HG02840 (cell line): ENCODE results near the gene FBXW7.
A peak's percentile ranks its signal among the peaks of the same experiment; 100 is the strongest.
"Not testable (repeated sequence)": the region's sequence is repeated elsewhere in the genome, so short reads cannot be mapped to it uniquely, and the experiment has no call there.

ENCODE experiments used
- ATAC-seq: cut with Tn5 transposase; IDR thresholded peaks from one replicate; pipeline ENCODE4 v1.9.1; 2021; ENCODE audit warnings: mild to moderate bottlenecking, moderate library complexity, moderate number of reproducible peaks; ENCODE audit not compliant: unreplicated experiment, low FRiP score

The FBXW7 gene

DNA sequence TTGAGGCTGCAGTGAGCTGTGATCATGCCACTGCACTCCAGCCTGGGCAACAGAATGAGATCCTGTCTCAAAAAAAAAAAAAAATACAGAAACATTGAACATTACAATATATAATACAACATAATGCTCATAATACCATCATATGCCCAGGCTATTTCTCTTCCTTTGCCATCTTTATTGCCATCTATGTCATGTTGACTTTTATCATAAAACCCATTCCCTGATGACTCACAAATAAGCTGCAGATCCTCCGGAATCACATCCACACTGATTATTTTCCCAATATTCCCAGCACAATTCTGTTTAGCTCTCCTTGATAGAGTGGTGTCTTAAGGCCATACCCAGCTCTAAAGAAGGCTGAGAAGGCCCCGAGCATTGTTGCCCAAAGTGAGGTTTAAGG is 9.2 kb upstream of the FBXW7 start:
- no peak for ATAC-seq

DNA sequence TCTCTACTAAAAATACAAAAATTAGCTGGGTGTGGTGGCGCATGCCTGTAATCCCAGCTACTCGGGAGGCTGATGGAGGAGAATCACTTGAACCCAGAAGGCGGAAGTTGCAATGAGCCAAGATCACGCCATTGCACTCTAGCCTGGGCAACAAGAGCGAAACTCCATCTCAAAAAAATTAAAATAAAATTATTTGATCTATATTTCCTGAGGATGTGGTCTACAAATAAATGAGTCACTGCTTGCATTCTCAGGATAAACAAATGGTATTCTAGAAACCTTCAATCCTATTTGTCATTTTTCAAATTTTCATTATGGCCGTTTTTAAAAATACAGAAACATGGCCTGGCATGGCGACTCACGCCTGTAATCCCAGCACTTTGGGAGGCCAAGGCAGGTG is 8.6 kb upstream of the FBXW7 start:
- not testable (repeated sequence) for ATAC-seq

DNA sequence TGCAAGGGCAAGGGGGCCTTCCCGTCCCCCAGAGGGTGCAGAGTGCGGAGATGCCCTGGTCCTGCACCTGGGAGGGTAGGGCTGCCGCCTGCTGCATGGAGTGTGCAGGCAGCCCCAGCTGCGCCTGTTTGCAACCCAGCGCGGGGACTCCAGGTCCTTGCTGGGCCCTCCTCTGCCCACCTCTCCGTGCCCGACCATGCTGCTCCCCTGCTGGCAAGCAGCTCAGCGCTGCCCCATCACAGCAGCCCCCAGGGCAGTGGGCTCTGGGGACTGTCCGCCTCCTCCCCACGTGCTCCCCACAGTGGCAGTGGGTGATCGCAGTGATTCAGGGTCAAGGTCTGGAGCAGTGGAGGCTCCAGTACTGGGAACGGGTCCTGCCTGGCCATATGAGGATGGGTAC is 5.0 kb upstream of the FBXW7 start:
- no peak for ATAC-seq

DNA sequence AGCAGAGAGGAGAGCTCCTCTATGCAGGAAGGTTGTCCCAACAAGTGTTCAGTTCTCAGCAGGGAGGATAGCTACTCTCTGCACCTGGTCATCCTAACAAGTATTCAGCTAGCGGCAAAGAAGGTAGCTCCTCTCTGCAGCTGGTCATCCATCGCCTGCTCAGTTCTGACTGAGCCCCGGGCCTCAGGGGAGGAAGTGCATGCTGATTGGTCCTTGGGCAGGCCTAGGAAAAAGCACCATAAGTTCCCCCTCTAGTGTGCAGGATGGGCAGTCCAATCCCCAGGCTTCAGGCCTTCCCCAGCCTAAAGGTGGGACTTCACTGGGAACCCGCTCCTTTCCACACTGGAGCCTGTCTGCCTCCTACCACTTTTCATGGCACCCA is 4.4 kb upstream of the FBXW7 start:
- ATAC-seq: no peak

DNA sequence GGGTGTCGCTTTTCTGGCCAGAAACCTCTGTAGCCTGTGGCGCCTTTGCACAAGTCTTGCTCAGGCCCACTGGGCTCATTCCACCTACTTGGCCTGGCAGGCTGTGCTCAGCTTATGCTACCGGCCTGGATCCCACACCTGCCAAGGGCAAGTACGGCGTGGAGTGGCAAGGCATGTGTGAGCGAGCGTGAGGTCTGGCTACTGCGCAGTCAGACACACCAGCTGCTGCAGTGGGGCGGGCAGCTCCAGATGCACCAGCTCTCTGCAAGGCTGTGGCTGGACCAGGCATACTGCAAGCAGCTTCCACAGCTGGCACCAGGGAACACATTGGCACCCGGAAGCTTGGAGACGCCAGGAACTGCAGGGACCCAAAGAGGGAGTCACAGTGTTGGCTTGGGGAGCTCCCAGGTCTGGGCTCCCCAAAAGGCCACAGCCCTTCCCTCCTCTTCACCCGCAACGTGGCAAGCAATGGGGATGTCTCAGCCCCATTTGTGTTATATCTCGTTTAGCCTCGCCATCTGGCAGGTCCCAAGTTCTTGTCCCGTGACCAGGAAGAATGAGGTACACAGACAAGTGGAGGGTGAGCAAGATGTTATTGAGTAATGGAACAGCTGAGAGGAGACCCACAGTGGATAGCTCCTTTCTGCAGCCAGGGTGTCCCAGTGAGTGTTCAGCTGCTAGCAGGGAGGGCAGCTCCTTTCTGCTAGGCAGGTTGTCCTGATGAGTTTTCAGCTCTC is 3.8 kb upstream of the FBXW7 start:
- ATAC-seq: no peak

DNA sequence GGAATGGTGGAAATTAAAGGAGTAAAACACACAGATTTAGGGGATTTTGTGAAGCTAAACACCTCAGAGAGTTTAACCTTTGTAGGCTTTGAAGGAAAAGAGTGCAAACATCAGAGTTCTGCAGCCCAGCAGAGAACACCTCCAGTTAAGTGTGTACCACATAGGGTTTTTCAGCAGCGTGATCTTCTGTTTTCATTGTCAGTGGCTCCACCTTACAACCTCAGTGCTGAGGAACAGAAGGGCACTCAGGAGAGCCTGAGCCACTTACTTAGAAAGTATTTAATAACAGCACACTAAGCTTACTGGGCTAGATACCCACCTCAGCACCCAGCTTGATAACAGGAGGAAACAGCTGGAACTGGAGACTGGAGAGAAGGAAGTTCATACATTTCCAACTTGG is 2.0 kb upstream of the FBXW7 start:
- ATAC-seq: no peak

DNA sequence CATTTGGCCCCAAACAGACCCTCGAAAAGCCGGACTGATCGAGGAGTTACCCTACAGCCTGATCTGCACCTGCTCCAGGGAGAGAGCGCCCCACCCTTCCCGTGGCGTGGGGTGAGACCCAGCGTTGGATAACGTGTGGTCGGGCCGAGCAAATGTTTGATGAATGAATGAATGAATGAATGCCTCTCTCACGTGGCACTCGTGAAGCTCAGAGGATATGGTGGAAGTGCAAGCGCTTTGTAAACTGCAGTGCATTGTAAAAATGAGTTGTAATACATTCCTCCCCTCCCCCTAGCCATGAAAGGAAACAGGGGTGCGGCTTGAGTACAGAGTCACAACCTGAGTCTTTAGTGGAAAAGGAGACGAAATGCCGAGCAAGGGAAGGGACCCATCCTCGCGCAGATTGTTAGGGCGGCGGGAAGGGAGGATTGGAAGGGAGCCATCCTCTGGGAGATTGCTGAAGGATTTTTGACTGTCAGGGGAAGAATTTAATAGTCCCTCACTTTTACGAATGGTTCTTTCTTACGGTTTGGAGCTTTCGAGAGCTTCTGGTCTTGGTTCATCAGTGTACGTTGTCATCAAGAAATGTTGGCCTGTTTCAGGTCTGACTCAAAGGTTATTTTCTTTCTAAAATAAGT is 772 bp upstream of the FBXW7 start:
- peak; percentile 30 for ATAC-seq

DNA sequence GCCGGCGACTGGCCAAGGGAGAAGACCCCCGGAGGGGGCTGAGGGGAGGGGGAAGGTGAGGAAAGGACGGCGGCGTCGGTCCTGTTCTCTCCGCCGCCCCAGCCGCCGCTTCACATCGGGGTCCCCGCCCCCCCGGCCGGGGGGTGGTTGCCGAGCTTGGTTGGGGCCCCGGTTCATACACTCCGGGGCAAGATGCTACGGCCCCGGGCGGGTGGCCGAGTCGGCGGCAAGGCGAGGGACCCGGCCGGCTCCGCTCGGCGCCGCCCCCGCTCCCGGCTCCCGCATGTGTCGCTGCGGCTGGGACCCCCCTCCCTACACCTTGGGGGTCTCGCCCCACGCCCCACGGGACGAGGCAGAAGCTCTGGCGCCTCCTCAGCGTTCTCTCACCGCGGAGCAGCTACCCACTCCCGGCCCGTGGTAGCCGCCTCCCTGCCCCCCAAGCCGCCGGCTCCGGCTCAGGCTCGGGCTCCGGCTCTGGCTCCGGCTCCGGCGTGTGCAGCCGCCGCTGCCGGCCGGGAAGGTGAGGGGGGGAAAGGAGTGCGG is 461 bp downstream of the FBXW7 start:
- ATAC-seq: peak; percentile 15

DNA sequence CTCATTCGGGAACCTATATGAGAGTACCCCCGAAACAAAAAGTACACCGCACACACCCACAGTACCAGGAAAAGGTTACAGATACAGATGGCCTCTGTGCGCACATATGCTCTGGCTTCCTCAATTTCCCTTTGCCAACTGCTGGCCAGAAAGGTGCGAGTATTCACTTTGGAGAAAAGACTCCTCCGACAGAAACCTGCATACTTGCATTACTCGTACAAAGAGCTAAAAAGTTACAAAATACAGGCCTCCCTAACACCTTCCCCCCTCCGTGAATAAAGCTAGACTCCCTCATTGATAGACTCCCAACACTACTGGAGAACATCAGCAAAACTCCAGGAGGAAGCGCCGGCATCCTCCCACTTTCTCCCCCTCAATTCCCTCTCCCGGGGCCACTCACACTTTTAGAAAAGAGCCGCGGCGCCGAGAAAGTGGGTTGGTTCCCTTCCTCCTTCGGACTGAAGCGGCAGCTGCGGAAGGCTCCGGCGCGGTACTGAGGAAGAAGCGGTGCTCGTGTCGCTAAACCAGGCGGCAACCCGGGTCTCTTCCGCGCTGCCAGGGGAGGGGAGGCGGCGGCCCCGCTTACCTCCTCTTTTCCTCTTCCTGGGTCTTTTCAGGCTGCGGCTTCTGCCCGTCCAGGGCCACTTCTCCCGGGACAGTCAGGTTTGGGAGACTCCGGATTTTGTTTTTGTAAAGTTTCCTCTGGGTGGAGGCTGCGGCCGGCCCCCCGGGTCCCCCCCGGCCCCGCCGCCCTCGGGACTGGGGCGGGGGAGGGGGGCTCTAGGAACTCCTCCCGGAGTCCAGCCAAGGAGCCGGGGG is 1.1 kb downstream of the FBXW7 start:
- no peak for ATAC-seq

DNA sequence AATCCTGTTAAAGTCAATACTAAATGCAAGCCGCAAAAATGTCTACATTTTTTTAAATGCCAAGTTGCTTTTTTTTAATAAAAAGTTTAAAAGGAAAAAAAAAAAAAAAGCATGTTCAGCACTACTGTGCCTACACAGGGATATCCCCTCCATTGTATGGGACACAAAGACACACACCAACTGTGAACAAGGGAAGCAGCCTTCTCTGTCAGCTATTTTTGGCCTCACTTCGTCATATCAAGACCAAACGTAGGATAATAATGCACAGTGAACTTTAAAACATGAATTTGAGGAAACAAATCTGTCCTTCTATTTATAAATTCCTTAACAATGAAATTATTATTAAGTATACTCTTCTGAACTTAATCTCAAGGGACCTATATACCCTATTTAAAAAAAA is 4.4 kb downstream of the FBXW7 start:
- ATAC-seq: no peak

DNA sequence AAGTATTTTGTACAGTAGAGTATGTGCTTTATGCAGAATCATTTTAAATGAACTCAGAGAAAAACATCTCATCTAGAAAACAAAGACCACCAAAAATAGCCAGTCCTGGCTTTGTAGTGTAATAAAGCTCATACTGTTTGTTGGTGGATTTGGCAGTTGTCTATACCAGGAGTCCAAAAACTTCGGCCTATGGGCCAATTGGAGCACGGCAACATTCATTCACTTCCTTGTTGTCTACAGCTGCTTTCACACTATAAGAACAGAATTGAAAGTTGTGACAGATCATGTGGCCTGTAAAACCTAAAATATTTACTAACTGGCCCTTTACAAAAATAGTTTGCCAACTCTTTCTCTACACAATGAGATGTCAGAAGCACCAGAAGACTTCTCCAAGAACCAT is 5.3 kb downstream of the FBXW7 start:
- no peak for ATAC-seq

DNA sequence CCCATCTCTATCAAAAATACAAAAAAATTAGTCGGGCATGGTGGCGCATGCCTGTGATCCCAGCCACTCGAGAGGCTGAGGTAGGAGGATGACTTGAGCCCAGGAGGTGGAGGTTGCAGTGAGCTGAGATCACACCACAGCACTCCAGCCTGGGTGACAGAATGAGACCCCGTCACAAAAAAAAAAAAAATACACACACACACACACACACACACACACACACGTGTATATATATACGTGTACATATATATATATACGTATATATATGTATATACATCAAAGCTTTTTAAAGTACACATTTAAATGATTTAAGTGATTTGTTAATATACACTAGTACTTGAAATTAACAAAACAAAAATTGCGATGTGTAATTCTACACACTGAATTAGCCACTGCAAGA is 6.0 kb downstream of the FBXW7 start:
- no peak for ATAC-seq

DNA sequence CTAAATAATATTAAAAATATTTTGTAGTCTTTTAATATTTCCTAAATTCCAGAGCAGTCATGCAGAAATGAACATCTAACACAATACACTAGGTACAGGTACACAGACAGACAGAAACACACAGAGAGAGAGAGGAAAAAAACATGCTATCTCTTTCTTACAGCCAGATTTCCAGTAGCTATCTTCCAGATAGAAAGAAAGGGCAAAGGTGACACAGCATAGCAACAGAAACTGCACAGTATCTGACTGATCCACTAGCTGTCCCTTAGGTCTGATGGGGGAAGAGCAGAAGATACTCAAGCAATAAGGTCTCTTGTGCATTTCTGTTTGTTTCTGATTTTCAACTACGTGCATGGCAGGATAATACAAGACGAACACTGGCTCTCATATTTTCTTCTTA is 7.8 kb downstream of the FBXW7 start:
- no peak for ATAC-seq

DNA sequence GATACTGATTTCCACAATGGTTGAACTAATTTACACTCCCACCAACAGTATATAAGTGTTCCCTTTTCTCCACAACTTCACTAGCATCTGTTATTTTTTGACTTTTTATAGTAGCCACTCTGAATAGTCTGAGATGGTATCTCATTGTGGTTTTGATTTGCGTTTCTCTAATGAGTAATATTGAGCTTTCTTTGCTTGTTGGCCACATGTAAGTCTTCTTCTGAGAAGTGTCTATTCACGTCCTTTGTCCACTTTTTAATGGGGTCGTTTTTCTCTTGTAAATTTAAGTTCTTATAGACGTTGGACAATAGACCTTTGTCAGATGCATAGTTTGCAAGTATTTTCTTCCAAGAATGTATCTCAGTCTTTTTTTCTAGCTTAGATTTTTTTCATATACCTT is 10.0 kb downstream of the FBXW7 start:
- no peak for ATAC-seq

DNA sequence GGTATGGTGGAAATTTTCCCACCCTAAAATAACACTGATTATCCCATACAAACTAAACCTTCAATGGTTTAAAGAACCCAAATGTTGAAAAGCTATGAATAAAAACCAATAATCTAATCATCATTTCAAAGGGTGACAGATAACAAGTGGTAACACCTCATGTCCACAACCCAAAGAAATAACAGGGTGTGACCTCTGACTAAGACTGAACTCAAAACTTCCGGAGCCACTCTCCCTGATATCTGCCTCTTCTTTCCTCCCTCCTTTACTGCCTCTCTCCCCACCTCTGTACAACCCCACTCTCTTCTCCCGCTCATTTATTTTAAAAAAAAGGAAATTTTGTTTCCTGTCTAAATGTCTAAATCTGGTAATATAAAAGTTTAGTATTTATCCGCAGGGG is 11.5 kb downstream of the FBXW7 start:
- no peak for ATAC-seq

DNA sequence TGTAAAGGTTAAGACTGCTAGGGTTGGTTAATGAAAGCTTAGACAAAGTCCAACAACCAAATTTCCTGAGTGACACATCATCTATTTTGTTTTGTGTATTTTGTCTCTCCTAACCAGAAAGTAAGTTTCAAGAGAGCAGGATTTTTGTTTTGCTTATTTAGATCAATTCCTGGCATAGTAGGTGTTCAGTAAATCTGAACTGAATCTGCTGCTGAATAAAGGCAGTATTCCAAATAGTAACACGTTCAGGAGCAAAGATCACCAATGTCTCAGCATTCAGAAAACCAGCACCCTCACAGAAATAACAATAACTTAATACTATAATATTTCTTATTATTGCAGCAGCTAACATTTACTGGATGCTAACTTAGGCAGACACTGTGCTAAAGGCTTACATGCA is 12.2 kb downstream of the FBXW7 start:
- no peak for ATAC-seq

DNA sequence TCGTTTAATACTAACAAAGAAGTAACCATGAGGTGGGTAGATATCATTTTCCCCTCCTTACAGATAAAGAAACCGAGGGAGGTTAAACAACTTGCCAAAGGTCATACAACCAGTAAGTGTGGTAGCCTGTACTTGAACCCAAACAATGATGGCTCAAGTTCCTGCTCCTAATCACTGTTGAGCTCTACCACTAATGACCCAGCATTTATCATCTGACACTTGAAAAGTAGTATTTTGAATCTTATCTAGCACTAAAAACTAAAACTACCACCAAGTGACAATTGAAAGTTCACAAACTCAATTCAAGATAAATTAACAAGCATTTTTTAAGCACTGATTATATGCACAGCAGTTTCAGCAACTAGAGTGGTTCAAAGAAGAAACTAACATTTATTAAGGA is 13.1 kb downstream of the FBXW7 start:
- ATAC-seq: no peak

DNA sequence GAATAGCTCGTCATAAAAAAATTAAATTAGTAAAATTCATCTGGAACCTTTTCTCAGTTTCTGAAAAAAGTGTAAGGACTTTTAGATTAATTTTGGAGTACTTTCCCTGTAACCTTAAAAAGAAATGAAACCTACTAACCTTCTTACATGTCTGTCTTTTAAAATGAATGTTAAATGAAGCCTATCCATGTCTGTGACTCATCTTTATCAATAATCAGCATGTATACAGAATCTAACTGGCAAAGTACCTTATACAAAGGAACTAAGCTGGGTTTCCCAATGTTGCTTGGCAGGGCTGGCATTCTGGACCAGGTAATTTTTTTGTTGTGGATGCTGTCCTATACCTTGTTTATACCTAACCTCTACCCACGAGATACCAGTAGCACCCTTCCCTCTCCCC is 13.6 kb downstream of the FBXW7 start:
- no peak for ATAC-seq

DNA sequence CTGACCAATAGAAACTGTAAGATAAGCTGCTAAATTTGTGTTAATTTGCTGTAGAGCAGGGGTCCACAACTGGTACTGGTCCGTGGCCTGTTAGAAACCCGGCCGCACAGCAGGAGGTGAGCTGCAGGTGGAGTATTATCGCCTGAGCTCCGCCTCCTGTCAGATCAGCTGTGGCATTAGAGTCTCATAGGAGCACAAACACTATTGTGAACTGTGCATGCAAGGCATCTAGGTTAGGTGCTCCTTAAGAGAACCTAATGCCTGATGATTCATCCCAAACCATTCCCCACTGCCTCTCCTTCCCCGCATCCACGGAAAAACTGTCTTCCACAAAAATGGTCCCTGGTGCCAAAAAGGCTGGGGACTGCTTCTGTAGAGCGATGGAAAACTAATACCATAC is 19.7 kb downstream of the FBXW7 start:
- no peak for ATAC-seq

DNA sequence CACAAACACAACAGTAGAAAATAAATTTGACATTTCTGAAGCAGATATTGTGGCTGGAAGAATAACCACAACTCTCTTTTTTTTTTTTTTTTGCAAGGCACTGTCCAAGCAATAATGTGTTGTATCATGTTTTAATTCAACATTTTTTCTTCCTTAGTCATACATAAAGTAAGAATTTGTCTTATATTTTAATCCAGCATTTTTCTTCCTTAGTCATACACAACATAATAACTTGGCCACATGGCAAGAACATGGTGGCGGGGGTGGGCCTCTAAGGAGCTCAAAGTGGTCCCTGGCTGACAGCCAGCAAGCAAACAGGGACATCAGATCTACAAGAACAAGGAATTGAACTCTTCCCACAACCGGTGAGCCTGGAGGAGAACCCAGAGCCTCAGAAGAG is 20.2 kb downstream of the FBXW7 start:
- no peak for ATAC-seq

DNA sequence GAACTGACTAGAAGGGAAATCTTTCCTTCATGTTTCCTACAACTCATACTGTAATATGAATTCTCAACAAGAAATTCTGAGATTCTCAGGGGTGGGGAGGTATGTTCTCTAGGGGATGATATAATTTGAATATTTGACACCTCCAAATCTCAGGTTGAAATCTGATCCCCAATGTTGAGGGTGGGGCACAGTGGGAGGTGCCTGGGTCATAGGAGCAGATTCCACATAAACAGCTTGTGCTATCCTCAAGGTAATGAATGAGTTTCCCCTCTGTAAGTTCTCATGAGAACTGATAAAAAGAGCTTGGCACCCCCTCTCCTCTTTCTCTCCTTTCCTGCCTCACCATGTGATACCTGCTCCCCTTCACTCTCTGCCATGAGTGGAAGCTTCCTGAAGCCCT is 21.5 kb downstream of the FBXW7 start:
- no peak for ATAC-seq
